ENCODE measurements around the gene OSGEPL1. TPM values are rescaled to one million over a fixed set of nuclear protein-coding genes. Genes with fewer than 3 reads are reported as not detected.
"Not testable (repeated sequence)": the region's sequence is repeated elsewhere in the genome, so short reads cannot be mapped to it uniquely, and the experiment has no call there.

Gene OSGEPL1
- total RNA-seq, 2 donors from 2014 or later: 5.2 to 9.2 TPM

DNA sequence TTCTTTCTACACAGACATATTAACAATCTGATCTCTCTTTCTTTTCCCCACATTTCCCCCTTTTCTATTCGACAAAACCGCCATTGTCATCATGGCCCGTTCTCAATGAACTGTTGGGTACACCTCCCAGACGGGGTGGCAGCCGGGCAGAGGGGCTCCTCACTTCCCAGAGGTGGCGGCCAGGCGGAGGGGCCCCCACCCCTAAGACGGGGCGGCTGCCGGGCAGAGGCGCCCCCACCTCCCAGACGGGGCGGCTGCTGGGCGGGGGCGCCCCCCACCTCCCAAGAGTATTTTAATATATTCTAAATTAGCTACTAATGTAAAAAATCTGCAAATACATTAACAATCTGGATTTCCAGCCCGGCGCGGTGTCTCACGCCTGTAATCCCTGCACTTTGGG, 2.4 kb downstream of the OSGEPL1 start:
- DNase-seq; ATAC-seq; intact Hi-C loops (cut with DNase I): not testable (repeated sequence)

- ATAC-seq: no peak
These were observed 6.2 kb downstream of the OSGEPL1 start for GRCh38 chr2:189756311-189756952.

DNA sequence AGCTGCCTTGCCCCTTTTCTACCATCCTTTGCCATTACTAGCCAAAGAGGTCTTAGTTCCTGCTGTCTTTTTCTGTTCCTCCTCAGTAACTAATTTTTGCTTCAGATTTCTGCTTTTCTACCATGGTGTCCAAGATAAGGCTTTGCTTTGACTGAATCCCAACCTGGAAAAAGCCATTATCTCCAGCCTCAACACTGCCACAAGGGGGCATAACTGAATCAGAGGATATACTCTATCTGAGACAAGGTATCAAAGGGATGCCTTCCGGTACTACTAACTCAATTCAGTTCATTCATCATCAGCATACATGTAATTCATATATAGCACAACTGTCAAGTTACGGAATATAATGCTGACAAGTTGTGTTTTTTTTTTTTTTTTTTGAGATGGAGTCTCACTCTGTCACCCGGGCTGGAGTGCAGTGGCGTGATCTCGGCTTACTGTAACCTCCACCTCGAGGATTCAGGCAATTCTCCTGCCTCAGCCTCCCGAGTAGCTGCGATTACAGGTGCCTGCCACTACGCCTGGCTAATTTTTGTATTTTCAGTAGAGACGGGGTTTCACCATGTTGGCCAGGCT, 11.4 kb downstream of the OSGEPL1 start:
- DNase-seq (no peak), ATAC-seq (peak in 1 of 2 donors; percentile 53)
- intact Hi-C loops (cut with DNase I): loop anchor here in 1 of 2 donors (10.0 kb wide), 1 partner anchor 324 kb away; no protein-coding TSS in a partner anchor

More at GRCh38 chr2:189756311-189756952, 6.2 kb downstream of the OSGEPL1 start:
- intact Hi-C loops (cut with DNase I): loop anchor here in 1 of 2 donors (10.0 kb wide), 1 partner anchor 318 kb away; no protein-coding TSS in a partner anchor
- DNase-seq: no peak

DNA sequence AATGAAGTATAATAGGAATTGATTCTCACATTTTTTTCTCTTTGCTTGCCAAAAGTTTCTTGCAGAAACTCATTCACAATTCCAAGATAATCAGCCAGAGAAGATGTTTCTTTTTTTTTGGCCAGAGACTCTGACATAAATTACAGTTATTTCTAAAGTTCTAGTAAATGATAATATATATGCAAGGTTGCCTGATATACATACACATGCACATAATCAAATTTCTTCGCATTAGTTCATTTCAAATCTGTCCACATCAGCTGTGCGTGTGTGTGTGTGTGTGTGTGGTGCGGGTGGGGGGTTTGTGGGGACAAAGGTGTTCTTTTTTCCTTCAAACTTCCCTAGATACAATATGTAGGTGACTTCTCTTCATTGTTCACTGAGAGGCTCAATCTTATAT, 33.2 kb downstream of the OSGEPL1 start:
- no peak for ATAC-seq
- intact Hi-C loops (cut with DNase I): no loop called here
- DNase-seq: no peak

GRCh38 chr2:189726849-189727248, 35.7 kb downstream of the OSGEPL1 start:
- ATAC-seq (no peak), DNase-seq (no peak)
- intact Hi-C loops (cut with DNase I): no loop called here

GRCh38 chr2:189726271-189726670, 36.3 kb downstream of the OSGEPL1 start:
- DNase-seq: no peak
- no peak for ATAC-seq
- intact Hi-C loops (cut with DNase I): no loop called here

DNA sequence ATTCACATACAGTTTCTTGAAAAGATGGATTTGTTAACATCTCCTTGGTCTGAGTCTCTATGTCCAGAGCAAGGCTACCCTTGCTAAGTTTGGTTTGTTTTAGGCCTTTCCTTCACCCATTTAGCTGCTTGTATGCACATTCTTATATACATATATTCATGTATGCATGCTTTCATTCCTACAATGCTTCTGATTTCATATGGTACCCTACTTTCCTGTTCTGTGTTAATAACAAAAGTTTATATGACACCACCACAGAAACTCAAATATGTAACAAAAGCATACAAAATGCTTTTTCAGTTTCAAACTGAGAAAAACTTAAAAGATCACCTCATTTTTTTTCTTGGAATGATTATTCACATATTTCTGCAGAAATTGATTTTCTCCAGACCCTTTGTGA, 39.4 kb downstream of the OSGEPL1 start:
- ATAC-seq (no peak), DNase-seq (no peak)
- intact Hi-C loops (cut with DNase I): no loop called here

DNA sequence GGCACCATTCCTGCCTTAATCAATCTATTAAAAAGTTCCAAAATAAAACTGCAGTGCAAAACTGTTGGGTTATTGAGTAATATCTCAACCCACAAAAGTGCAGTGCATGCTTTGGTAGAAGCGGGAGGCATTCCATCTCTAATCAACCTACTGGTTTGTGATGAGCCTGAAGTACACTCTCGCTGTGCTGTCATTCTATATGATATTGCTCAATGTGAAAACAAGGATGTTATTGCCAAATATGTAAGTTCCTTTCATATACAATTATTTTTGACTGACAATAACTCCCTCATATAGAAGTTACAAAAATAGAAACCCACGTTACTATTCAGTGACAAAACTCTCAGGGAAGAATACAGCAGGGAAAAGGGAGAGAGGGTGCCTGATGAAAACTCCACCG, 43.0 kb downstream of the OSGEPL1 start:
- no peak for ATAC-seq
- intact Hi-C loops (cut with DNase I): no loop called here
- DNase-seq: no peak

DNA sequence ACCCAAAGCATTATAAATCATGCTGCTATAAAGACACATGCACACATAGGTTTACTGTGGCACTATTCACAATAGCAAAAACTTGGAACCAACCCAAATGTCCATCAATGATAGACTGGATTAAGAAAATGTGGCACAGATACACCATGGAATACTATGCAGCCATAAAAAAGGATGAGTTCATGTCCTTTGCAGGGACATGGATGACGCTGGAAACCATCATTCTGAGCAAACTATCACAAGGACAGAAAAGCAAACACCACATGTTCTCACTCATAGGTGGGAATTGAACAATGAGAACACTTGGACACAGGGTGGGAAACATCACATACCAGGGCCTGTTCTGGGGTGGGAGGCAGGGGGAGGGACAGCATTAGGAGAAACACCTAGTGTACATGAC, 45.0 kb downstream of the OSGEPL1 start:
- intact Hi-C loops (cut with DNase I); DNase-seq; ATAC-seq: not testable (repeated sequence)

- intact Hi-C loops (cut with DNase I): no loop called here
- ATAC-seq (no peak), DNase-seq (no peak)
These were observed 52.9 kb downstream of the OSGEPL1 start for GRCh38 chr2:189709501-189710221.

- DNase-seq (no peak), ATAC-seq (no peak)
- intact Hi-C loops (cut with DNase I): no loop called here
These were observed 60.5 kb downstream of the OSGEPL1 start for GRCh38 chr2:189702071-189702470.

DNA sequence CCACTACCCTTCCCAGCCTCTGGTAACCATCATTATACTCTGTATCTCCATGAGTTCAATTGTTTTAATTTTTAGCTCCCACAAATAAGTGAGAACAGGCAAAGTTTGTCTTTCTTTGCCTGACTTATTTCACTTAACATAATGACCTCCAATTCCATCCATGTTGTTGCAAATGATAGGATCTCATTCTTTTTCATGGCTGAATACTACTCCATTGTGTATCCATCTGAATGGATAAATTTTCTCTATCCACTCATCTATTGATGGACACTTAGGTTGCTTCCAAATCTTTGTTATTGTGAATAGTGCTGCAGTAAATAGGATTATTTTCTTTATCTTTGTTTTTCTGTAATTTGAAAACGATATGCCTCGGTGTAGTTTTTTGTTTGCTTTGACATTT, 61.9 kb downstream of the OSGEPL1 start:
- no peak for DNase-seq
- ATAC-seq: no peak
- intact Hi-C loops (cut with DNase I): no loop called here

DNA sequence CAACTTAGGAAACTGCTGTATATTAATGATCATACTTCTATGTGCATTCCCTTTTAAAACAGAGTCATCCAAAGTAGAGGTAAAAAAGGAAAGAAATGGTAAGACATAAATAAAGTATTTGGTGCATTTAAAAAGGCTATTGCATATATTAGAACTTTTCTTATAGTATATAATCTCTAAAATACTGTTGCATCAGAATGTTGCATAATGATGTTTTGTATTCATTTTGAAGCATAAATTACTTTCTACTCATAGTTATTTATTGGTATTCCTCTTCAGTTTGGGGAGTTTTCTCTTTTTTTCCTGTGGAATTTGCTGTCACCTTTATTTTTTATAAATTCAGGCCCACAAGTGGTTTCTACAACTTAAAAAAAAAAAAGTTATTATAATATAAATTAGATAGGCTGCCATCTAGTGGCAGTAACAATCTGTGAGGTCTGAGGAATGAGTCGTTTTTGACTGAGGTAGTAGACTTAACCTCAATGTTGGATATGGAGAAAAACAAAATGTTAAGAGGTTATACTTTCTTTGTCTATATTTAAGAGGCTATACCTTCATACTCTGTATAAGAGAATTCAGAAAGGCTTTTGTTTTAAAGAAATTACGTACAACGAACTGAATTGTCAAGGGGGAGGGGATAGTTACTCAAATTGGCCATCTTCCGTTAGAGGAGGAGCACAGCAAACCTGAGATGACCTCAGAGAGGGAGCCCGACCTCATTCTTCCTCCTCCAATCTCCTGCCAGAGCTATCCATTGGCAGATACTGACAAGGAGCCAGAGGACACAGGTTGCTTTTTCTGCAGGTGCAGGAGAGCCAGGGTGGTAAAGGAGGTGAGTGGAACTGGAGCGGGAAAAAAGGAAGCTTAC, 64.3 kb downstream of the OSGEPL1 start:
- no peak for DNase-seq
- intact Hi-C loops (cut with DNase I): loop anchor here (2.0 to 5.0 kb wide), 2 partner anchors 36 to 37 kb away; partner anchors contain the start of gene ASNSD1 (in 2 of the 2)

More for the DNA sequence above, 64.3 kb downstream of the OSGEPL1 start:
- peak; percentile 78 to 85 for ATAC-seq

Other genes starting within 250 kb of the OSGEPL1 start
- 10 to 100 TPM; 39.1 to 79.3 TPM for gene SLC40A1, start 182.0 kb downstream of the OSGEPL1 start, total RNA-seq
- 10 to 100 TPM; 28.1 to 29.9 TPM for gene ASNSD1, start 101.3 kb downstream of the OSGEPL1 start, total RNA-seq
- gene ANKAR, start 88.1 kb downstream of the OSGEPL1 start, total RNA-seq: 1 to 10 TPM; 7.7 to 9.2 TPM
- 10 to 100 TPM; 29.7 to 40.2 TPM for gene ORMDL1, start 21.5 kb upstream of the OSGEPL1 start, total RNA-seq
- gene PMS1, start 21.7 kb upstream of the OSGEPL1 start, total RNA-seq: 10 to 100 TPM; 13.8 to 14.9 TPM